ENCODE measurements around the gene KIAA1549. TPM values are rescaled to one million over a fixed set of nuclear protein-coding genes. Genes with fewer than 3 reads are reported as not detected.
"Not testable (repeated sequence)": the region's sequence is repeated elsewhere in the genome, so short reads cannot be mapped to it uniquely, and the experiment has no call there.

KIAA1549 gene
- total RNA-seq, 2 experiments from 2014 or later: 1.7 to 2.2 TPM

GRCh38 chr7:138829335-138829734, 151.9 kb downstream of the KIAA1549 start:
- no peak overlapping the region for H3K4me3 Mint-ChIP-seq
- H3K9me3 Mint-ChIP-seq: peaks cover 4% of the 10 kb centered on the region
- no peaks in the 10 kb centered on the region for H3K27me3 Mint-ChIP-seq
- no peak for DNase-seq
- no peaks in the 10 kb centered on the region for H3K36me3 Mint-ChIP-seq
- no peak overlapping the region for H3K27ac Mint-ChIP-seq
- H3K4me1 Mint-ChIP-seq: no peaks in the 10 kb centered on the region

GRCh38 chr7:138828302-138828701, 152.9 kb downstream of the KIAA1549 start:
- DNase-seq: no peak
- Mint-ChIP-seq H3K27ac (no peak overlapping the region), H3K36me3 (no peaks in the 10 kb centered on the region), H3K27me3 (no peaks in the 10 kb centered on the region), H3K9me3 (peaks cover 4% of the 10 kb centered on the region), H3K4me1 (no peaks in the 10 kb centered on the region), H3K4me3 (no peak overlapping the region)

DNA sequence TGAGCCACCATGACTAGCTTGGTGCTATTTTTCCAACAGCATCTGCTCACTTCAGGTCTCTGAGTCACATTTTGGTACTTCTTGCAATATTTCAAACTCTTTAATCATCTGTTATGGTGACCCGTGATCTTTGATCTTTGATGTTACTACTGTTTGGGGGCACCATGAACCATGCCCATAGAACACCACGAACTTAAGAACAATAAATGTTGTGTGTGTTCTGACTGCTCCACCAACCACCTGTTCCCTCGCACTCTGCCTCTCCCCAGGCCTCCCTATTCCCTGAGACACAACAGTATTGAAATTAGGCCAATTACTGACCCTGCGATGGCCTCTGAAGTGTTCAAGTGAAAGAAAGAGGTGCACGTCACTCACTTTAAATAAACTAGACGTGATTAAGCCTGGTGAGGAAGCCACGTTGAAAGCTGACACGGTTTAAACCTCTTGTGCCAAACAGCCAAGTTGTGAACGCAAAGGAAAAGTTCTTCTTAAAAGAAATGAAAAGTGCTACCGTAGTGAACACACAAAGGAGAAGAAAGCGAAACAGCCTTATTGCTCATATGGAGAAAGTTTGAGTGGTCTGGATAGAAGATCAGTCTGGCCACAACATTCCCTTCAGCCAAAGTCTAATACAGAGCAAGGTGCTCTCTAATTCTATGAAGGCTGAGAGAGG, 156.0 kb downstream of the KIAA1549 start:
- DNase-seq: no peak
- peaks cover 4% of the 10 kb centered on the region for H3K9me3 Mint-ChIP-seq
- no peaks in the 10 kb centered on the region for H3K4me1 Mint-ChIP-seq
- H3K27me3 Mint-ChIP-seq: no peaks in the 10 kb centered on the region
- H3K27ac Mint-ChIP-seq: no peak overlapping the region
- no peaks in the 10 kb centered on the region for H3K36me3 Mint-ChIP-seq
- H3K4me3 Mint-ChIP-seq: no peak overlapping the region

DNA sequence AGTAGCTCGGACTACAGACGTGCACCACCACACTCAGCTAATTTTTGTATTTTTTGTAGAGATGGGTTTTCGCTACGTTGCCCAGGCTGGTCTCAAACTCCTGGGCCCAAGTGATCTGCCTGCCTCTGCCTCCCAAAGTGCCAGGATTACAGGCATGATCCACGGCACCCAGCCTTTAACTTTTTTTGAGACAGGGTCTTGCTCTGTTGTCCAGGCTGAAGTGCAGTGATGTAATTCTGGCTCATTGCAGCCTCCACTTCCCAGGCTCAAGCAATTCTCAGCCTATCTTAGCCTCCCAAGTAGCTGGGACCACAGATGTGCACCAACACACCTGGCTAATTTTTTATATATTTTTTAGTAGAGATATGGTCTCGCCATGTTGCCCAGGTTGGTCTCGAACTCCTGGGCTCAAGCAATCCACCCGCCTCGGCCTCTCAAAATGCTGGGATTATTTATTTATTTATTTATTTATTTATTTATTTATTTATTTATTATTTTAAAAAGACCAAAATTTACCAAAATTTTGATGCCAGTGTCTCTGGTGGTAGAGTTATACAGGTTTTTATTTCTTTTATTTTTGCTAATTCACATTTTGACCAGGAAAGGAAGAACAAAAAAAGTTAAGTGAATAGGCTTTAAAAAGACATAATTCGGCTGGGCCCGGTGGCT, 158.2 kb downstream of the KIAA1549 start:
- no peaks in the 10 kb centered on the region for H3K36me3 Mint-ChIP-seq
- no peaks in the 10 kb centered on the region for H3K4me1 Mint-ChIP-seq
- H3K27ac Mint-ChIP-seq: no peak overlapping the region
- no peak for DNase-seq
- peaks cover 4% of the 10 kb centered on the region for H3K9me3 Mint-ChIP-seq
- no peak overlapping the region for H3K4me3 Mint-ChIP-seq
- H3K27me3 Mint-ChIP-seq: no peaks in the 10 kb centered on the region

DNA sequence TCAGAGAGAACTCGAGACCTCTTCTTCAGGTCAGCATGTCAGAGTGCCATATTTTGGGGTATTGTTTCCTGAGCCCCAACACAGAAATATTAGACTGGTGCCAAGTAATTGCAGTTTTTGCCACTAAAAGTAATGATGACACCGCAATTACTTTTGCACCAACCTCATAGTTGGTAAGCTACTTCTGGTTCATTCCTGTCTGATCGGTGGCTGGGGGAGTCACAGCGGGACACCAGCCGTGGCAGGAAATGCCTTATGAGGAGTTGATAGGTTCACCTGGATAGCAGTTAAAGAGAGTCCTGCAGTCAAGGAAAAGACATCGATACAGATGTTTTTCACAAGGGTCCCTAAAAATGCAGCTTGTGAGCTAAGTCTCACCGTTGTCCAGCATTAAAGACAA, 159.3 kb downstream of the KIAA1549 start:
- DNase-seq: no peak
- Mint-ChIP-seq H3K36me3 (no peaks in the 10 kb centered on the region), H3K27me3 (no peaks in the 10 kb centered on the region), H3K4me1 (peaks cover under 1% of the 10 kb centered on the region), H3K27ac (no peak overlapping the region), H3K4me3 (no peak overlapping the region), H3K9me3 (peaks cover 4% of the 10 kb centered on the region)

- H3K4me3 Mint-ChIP-seq: no peak overlapping the region
- DNase-seq: no peak
- H3K27ac Mint-ChIP-seq: no peak overlapping the region
Measured at GRCh38 chr7:138819625-138820024, 161.6 kb downstream of the KIAA1549 start.

GRCh38 chr7:138816650-138817049, 164.5 kb downstream of the KIAA1549 start:
- Mint-ChIP-seq H3K36me3 (no peaks in the 10 kb centered on the region), H3K27ac (no peak overlapping the region), H3K9me3 (no peaks in the 10 kb centered on the region), H3K4me1 (peaks cover 5% of the 10 kb centered on the region), H3K4me3 (no peak overlapping the region), H3K27me3 (no peaks in the 10 kb centered on the region)
- DNase-seq: no peak

More at GRCh38 chr7:138819625-138820024, 161.6 kb downstream of the KIAA1549 start:
- Mint-ChIP-seq H3K9me3 (no peaks in the 10 kb centered on the region), H3K27me3 (no peaks in the 10 kb centered on the region), H3K36me3 (no peaks in the 10 kb centered on the region), H3K4me1 (peaks cover 3% of the 10 kb centered on the region)

GRCh38 chr7:138814816-138815332, 166.3 kb downstream of the KIAA1549 start:
- H3K4me1 Mint-ChIP-seq: peaks cover 5% of the 10 kb centered on the region
- no peak for DNase-seq
- no peak overlapping the region for H3K4me3 Mint-ChIP-seq
- no peaks in the 10 kb centered on the region for H3K27me3 Mint-ChIP-seq
- no peaks in the 10 kb centered on the region for H3K36me3 Mint-ChIP-seq
- H3K9me3 Mint-ChIP-seq: no peaks in the 10 kb centered on the region
- no peak overlapping the region for H3K27ac Mint-ChIP-seq

DNA sequence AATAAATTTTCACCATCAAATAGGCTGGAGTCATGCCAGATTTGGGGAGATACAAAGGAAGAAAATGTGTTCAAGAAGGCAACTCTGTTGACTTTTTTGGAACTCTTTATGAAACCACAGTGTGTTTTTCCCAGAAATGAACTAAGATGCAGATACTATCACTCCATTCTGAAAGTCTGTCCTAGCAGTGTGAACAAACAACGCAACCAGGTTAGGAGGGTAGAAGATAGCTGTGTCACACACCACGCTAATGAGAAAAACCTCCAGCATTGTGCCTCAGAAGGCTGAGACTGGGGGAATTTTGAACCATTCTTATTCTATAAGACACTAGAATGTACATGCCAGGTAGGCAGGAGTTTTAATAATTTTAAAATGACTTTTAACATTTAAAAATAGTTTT, 167.2 kb downstream of the KIAA1549 start:
- H3K4me1 Mint-ChIP-seq: peaks cover 5% of the 10 kb centered on the region
- no peaks in the 10 kb centered on the region for H3K9me3 Mint-ChIP-seq
- no peak overlapping the region for H3K4me3 Mint-ChIP-seq
- no peaks in the 10 kb centered on the region for H3K36me3 Mint-ChIP-seq
- H3K27me3 Mint-ChIP-seq: no peaks in the 10 kb centered on the region
- H3K27ac Mint-ChIP-seq: no peak overlapping the region
- DNase-seq: no peak

- DNase-seq, H3K9me3 Mint-ChIP-seq, H3K36me3 Mint-ChIP-seq, H3K4me3 Mint-ChIP-seq, H3K27me3 Mint-ChIP-seq, H3K27ac Mint-ChIP-seq, H3K4me1 Mint-ChIP-seq: not testable (repeated sequence)
Measured at GRCh38 chr7:138811327-138811726, 169.9 kb downstream of the KIAA1549 start.

DNA sequence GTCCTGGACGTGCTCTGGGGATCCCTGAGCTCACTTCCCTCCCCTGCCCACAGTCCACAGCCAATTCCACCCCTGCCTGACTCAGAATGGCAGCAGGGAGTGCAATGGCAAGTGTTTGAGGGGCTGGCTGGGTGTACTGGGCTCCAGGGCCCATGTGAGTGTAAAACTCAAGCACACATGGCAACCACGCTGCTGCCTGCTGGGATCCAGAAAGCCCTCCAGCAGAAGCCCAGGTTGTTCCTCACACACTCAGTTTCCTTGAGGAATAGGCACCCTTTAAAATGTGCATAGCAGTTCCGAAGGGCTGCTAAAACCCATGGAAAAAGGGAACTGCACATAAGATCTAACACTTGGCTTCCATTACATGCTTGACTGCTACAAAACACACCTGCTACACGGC, 171.8 kb downstream of the KIAA1549 start:
- no peak for DNase-seq
- Mint-ChIP-seq H3K9me3 (no peaks in the 10 kb centered on the region), H3K27ac (no peak overlapping the region), H3K27me3 (no peaks in the 10 kb centered on the region), H3K36me3 (no peaks in the 10 kb centered on the region), H3K4me3 (no peak overlapping the region), H3K4me1 (peaks cover 1% of the 10 kb centered on the region)

GRCh38 chr7:138804618-138805017, 176.6 kb downstream of the KIAA1549 start:
- Mint-ChIP-seq H3K27me3 (no peaks in the 10 kb centered on the region), H3K4me1 (no peaks in the 10 kb centered on the region), H3K4me3 (no peak overlapping the region), H3K36me3 (peaks cover 2% of the 10 kb centered on the region), H3K27ac (no peak overlapping the region), H3K9me3 (no peaks in the 10 kb centered on the region)
- no peak for DNase-seq

GRCh38 chr7:138802706-138803105, 178.5 kb downstream of the KIAA1549 start:
- DNase-seq: no peak

GRCh38 chr7:138801256-138801655, 179.9 kb downstream of the KIAA1549 start:
- Mint-ChIP-seq H3K4me1 (peaks cover 4% of the 10 kb centered on the region), H3K4me3 (no peak overlapping the region), H3K27ac (no peak overlapping the region), H3K36me3 (peaks cover 2% of the 10 kb centered on the region), H3K9me3 (no peaks in the 10 kb centered on the region), H3K27me3 (peaks cover 4% of the 10 kb centered on the region)
- no peak for DNase-seq

More at GRCh38 chr7:138802706-138803105, 178.5 kb downstream of the KIAA1549 start:
- Mint-ChIP-seq H3K9me3 (no peaks in the 10 kb centered on the region), H3K4me3 (no peak overlapping the region), H3K4me1 (peaks cover 1% of the 10 kb centered on the region), H3K36me3 (peaks cover 2% of the 10 kb centered on the region), H3K27ac (no peak overlapping the region), H3K27me3 (peaks cover 4% of the 10 kb centered on the region)

GRCh38 chr7:138799336-138800000, 181.7 kb downstream of the KIAA1549 start:
- DNase-seq: no peak
- Mint-ChIP-seq H3K4me1 (peaks cover 4% of the 10 kb centered on the region), H3K9me3 (no peaks in the 10 kb centered on the region), H3K4me3 (no peak overlapping the region), H3K27ac (no peak overlapping the region), H3K27me3 (peaks cover 4% of the 10 kb centered on the region), H3K36me3 (peaks cover 2% of the 10 kb centered on the region)

All from activated naive CD8-positive, alpha-beta T cell treated with anti-CD3 and anti-CD28 coated beads for 36 hours (primary cell).